SU-DHL-6 (cell line): Measurements from ENCODE around the gene KRT81.

ENCODE experiments used
- EZH2phosphoT487 ChIP-seq: fragments of 200-600 bp; sonication (generic), shearing (Covaris generic); conservative IDR thresholded peaks from 2 replicates; pipeline ENCODE4 v1.6.1; 2018; ENCODE audit warnings: mild to moderate bottlenecking, antibody characterized with exemption, low read length, moderate library complexity, mixed read lengths
- TF ChIP-seq, protein P1 (sequence below): fragments of 200-600 bp; sonication (generic); IDR thresholded peaks from one replicate; pipeline ENCODE4 v1.5.1; 2017; ENCODE audit warnings: antibody characterized with exemption, mild to moderate bottlenecking, low read length, moderate library complexity; ENCODE audit not compliant: insufficient read depth, poor library complexity, severe bottlenecking

GRCh38 chr12:52271158-52271557 lies 20.2 kb downstream of the KRT81 start:
- TF ChIP-seq, protein P1, sequence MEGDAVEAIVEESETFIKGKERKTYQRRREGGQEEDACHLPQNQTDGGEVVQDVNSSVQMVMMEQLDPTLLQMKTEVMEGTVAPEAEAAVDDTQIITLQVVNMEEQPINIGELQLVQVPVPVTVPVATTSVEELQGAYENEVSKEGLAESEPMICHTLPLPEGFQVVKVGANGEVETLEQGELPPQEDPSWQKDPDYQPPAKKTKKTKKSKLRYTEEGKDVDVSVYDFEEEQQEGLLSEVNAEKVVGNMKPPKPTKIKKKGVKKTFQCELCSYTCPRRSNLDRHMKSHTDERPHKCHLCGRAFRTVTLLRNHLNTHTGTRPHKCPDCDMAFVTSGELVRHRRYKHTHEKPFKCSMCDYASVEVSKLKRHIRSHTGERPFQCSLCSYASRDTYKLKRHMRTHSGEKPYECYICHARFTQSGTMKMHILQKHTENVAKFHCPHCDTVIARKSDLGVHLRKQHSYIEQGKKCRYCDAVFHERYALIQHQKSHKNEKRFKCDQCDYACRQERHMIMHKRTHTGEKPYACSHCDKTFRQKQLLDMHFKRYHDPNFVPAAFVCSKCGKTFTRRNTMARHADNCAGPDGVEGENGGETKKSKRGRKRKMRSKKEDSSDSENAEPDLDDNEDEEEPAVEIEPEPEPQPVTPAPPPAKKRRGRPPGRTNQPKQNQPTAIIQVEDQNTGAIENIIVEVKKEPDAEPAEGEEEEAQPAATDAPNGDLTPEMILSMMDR, result no peak
- no peak for TF ChIP-seq EZH2phosphoT487
